ENCODE results near the gene TMEM125.

TMEM125 gene

DNA sequence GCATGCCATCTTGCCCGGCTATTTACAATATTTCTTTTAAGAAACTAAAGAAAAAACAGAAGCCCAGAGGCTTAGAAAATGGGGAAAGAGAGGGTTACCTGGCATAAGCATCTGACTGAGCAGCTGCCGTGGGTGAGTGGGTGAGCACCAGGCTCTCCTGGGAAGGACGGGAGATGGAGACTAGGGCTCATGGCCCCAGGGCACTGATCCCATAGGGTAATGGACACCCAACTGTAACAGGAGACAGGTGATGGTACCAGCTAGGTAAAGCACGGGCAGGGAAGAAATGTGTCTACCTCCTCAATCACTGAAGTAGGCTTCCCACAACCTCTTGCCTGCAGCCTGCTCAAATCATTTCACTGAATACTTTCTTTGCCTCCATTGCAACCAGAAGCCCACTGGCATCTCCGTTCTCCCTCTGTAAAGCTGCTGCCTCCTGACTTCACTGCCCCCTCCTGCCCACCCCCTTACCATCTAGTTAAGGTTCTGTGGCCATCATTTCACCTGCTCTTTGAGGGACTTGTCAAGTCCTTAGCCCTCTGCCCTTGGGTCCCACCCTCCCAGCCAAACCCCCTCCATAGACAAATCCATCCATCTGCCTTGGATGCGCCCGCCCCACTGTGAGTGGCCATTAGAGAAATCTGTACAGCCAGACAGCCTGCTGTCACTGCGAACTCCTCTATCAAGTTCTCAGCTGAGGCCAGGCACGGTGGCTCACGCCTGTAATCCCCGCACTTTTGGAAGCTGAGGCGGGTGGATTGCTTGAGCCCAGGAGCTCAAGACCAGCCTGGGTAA, 6.2 kb downstream of the TMEM125 start:
- no peak for DNase-seq

DNA sequence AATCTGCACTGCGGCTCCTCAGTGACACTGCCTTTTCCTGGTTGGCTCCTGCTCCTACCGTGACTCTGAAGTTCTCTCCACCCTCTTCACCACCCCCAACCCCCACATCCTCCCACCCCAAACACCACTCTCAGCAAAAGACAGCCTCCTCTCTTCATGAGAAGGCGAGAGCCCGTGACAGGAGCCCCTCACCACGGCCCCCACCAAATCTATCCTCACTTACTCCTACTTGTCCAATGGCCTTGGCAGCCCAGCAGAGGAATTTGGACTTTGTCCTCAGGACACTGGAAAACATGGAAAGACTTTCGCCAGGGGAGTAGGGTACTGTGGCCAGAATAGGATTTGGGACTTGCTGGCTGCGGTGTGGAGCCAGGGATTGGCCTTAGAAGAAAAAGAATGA, 6.9 kb downstream of the TMEM125 start:
- no peak for DNase-seq

DNA sequence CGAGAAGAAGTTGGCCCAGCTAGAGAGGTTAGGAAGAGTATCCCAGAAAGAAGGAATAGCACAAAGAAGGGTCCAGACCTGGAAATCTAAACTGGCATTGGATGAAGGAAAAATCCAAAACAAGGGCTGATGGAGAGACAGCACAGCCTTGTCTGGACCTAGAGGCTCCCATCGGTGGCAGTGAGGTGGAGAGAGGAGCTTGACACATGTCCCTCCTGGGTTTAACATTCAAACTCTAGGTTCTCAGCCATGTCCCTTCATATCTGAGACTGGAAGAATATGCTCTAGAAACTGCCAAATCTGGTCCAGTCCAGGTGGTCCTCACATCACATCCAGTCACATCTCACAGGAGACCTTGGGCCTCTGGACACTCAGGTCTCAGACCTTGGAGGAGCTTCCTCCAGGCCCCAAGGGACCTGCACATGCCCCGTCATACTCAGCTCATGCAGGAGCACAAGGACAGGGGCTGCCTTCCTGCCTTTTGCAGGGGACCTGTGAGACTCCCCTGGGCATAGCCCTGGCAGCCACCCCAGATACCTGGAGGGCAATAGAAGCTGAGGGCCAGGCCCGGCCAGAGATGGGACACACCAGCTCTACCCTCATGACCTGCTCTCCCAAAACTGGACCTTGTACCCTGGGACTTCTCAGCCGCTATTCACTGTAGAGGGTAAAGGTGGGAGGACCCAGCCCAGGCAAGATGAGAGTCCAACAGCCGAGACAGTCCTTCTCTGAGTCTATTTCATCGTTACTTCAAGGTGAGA, 7.5 kb downstream of the TMEM125 start:
- DNase-seq, result no peak

DNA sequence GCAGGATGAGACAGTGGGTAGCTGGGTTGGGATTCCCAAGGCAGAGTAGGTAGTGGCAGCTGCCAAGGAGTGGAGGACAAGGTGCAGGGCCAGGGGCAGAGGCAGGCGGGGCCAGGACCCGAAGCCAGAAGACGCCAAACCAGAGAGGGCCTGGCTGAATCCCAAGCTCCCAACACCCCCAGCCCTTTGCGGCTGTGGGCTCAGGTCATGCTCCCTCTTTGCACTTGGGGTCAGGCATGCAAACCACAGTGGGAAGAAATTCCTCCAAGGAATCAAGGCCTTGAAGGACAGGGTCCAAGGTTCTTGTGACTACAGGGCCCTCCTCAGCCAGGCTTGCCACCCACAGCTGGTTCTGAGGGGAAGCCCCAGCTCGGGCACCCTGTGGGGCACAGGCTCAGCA, 9.4 kb downstream of the TMEM125 start:
- no peak for DNase-seq

DNA sequence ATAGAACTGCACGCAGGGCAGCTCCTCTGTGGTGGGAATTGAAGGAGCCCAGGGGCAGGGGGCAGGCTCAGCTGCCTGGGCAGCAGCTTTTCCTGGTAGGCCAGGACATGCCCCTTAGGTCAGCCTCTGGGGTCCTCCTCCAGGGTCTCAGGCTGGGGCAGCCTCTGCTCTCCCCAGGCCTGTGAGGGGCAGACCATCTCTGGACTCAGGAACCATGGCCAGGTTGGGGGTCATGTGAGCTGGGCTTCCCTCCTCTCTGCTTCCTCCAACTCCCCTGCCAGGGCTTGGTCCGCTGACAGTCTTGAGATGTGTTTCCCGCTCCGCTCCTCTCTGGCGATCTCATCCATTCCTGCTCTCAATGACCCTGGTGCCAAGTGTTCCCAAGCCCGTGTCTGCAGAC, 9.9 kb downstream of the TMEM125 start:
- DNase-seq, result no peak

DNA sequence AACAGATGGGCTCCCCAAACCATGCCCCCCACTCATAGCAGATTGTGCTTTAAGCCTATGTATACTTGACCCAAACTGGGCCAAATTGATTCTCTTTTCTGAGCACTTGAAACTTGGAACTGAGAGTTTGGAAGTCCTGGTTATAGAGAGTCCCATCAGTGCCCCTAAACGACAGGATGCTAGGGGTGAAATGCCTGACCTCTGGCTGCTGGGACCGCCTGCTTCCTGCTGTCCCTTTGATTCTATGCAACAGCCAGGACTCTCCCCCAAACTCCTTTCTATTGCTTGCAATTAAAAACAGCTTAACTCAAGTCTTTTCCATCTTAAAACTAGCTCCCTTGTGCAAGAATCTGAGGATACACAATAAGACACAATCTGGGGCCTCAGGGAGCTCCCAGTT, 10.9 kb downstream of the TMEM125 start:
- DNase-seq, result no peak

- no peak for DNase-seq
Observed at GRCh38 chr1:43282220-43283195, 12.7 kb downstream of the TMEM125 start.

GRCh38 chr1:43284065-43284464, 14.3 kb downstream of the TMEM125 start:
- DNase-seq, result no peak

- DNase-seq, result no peak
Observed at GRCh38 chr1:43284546-43285110, 14.8 kb downstream of the TMEM125 start.

DNA sequence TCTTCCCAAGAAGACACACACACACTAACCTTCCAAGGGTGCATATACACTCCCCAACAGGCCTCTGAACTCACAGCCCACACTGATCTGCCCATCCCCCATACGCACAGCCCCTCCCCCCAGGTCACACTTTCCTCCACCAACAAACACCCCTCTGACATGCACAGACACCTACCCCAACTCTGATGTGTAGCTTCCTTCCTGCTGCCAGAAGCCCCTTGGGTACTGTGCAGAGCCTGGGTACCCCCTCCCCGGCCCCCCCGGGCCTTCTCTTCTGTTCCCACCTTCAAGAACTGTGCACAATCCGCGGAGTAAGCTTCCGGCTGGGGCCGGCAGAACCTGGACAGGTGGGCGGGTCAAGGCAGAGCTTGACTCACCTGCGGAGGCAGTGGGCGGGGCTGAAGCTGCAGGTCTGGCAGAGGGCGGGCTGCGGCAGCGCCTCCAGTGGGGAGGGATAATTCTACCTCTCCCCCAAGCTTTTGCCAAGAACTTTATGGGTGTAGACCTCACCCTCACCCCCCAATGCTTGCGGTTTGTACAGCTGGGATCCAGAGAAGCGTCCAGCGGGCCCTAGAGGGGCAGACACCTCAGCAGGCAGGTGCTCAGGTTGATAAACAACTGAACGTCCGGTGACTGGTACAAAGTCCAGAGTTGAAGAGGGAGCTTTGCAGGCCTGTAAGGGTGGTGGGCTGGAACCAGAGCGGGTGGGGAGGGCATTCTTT, 15.6 kb downstream of the TMEM125 start, which contains the start of gene C1orf210:
Gene C1orf210, minus strand, starts transcription at position 313 of the 722 bp plus-strand sequence. CDS start 2,311 bp downstream, outside the sequence.
- no peak for DNase-seq

DNA sequence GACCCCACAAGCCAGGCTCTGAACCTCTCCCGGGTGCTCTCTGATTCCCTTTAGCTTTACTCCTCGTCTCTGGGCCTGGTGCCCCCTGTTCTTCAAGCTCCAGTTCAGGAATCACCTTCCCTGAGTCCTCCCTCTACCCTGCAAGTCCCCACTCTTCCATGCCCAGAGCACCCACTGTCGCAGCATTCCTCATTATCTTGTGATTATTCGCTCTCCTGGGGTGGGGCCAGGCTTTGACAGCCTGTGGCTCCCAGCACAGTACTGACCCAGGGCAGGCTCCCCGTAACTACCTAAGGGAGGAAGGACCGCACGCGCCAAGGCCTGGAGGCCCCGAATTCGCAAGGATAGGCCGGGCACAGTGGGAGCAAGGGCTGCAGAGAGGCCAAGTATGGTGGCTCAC, 16.3 kb downstream of the TMEM125 start:
- DNase-seq, result no peak

DNA sequence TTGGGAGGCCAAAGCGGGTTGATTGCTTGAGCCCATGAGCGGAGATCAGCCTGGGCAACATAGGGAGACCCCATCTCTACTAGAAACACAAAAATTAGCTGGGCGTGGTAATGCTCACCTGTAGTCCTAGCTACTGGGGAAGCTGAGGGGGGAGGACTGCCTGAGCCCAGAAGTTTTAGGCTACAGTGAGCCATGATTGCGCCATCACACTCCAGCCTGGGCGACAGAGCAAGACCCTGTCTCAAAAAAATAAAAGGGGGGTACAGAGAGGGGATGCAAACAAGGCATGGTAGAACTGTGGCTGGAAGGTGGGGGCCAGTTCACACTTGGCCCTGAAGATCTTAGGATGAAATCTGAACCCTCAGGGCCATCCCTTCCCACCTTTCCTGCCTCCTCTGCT, 16.8 kb downstream of the TMEM125 start:
- no peak for DNase-seq

- DNase-seq, result no peak
Observed at GRCh38 chr1:43288058-43288784, 18.4 kb downstream of the TMEM125 start.

DNA sequence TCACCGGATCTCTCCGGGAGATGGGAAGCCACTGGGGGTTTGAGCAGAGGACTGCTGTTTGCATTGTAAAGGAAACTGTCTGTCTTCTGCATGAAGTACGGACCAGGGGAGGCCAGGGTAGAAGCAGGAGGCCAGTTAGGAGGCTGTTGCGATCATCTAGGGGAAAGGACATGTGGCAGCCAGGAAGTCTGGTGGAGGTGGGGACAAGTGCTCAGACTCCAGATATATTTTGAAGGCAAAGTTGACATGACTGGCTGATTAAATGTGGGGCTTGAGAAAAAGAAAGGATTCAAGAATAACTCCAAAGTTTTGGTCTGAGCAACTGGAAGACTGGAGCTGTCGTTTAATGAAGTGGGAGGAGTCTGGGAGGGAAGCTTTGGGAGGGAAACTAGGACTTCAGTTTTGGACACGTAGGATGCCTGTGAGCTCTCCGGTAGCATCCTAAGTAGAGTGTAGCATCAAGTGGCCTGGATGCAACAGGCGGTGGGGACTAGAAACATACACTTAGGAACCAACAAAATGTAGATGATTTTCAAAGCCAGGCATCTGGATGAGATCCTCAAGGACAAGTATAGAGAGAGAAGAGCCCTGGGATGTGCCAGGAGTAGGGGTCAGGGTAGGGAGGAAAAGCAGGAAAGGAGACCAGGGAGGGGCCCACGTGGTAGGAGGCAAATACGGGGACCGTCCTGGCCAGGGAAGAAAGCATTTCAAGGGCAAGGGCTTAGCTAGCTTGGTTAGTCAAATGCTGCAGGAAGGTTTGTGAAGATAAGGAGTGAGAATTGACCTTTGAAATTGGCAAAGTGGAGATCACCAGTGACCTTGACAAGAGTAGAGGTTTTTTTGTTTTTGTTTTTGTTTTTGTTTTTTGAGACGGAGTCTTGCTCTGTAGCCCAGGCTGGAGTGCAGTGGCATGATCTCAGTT, 19.3 kb downstream of the TMEM125 start:
- DNase-seq, result no peak

GRCh38 chr1:43292216-43292615, 22.4 kb downstream of the TMEM125 start:
- no peak for DNase-seq

DNA sequence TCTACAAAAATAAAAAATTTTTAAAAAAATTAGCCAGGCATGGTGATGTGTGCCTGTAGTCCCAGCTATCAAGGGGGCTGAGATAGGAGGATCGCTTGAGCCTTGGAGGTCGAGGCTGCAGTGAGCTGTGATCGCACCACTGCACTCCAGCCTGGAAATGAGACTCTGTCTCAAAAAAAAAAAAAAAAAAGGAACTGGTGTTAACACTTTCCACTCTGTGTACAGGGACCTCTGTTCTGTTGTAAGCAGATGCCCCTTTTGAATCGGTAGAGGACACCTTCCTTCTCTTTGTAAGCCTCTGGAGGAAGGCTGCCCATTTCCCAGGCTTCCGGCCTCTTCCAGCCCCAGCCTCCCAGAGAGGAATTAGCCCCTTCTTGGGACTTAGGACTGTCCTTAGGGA, 22.9 kb downstream of the TMEM125 start:
- DNase-seq, result no peak

GRCh38 chr1:43293176-43293575, 23.4 kb downstream of the TMEM125 start:
- DNase-seq, result no peak

- DNase-seq, result no peak
Observed at GRCh38 chr1:43293896-43294760, 24.3 kb downstream of the TMEM125 start.

DNA sequence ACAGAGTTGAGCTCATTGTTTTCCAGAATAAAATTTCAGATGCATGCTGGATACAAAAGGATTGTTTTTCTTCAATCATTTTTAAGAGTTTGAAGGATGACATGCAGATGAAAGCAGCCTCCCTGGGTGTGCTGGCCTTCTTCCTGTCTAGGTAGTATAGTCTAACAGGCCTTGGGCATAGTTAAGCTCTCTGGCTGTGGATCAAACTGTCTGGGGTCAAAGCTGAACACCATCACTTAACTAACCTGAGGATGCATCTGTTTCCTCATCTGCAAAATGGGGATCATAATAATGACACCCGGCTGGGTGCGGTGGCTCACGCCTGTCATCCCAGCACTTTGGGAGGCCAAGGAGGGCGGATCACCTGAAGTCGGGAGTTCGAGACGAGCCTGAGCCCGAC, 25.0 kb downstream of the TMEM125 start:
- no peak for DNase-seq
